K562 (cell line): ENCODE data around the gene TAF12. TPM values are rescaled to one million over a fixed set of nuclear protein-coding genes. Genes with fewer than 3 reads are reported as not detected.

ENCODE experiments used
- ATAC-seq: fragments of 200-7000 bp; cut with Tn5 transposase; 3 replicates; pipeline ENCODE4 v1.9.1; 2020; ENCODE audit warnings: moderate library complexity
- BruUV-seq: library from RNA; stranded (reverse); fragments of 400-500 nt; replicated peaks from 2 replicates; lab custom pipeline; 2021; lab: Mats Ljungman, UMichigan
- CTCF ChIA-PET: fragments of 300-600 bp; formaldehyde crosslinking; extraction: SDS; loops from one replicate; lab custom pipeline; 2021; ENCODE audit warnings: low intra/inter-chr PET ratio; lab: Yijun Ruan, JAX
- POLR2A ChIA-PET: fragments of 300-600, 350-650 bp; sonication (Branson Sonifier 250); formaldehyde crosslinking; extraction: SDS; loops from one replicate; lab custom pipeline; 2021; ENCODE audit warnings: antibody characterized with exemption, inconsistent platforms; lab: Yijun Ruan, JAX
- DNase-seq, 4 experiments: peaks; one replicate each; pipeline versions ENCODE4 v3.0.0 to v3.0.0-alpha.2; 2011 to 2018; ENCODE audit warnings: low spot score in 3 of 4, mixed read lengths in 3 of 4; ENCODE audit errors: extremely low read depth in 1 of 4
- FAIRE-seq: peaks from 2 replicates; lab custom pipeline; 2011; peaks lifted over from hg19 to GRCh38; lab: Jason Lieb, UNC
- H2AFZ ChIP-seq: 2 replicates; pipeline ENCODE4 v1.6.0; 2011; ENCODE audit warnings: low read depth, low read length, control low read depth, inconsistent platforms
- H3K27ac ChIP-seq: fragments of 200-600 bp; 3 replicates; pipeline ENCODE4 v1.8.0; 2011; ENCODE audit warnings: low read depth, mild to moderate bottlenecking, control low read depth, inconsistent platforms, low read length, moderate library complexity, mixed read lengths; ENCODE audit errors: extremely low read depth
- H3K27me3 ChIP-seq, 2 experiments: fragments of 300-600 bp in 1 of 2; 2 replicates in 1 of 2; 3 replicates in 1 of 2; pipeline versions ENCODE4 v1.6.0 to v1.8.0; 2011; ENCODE audit warnings: inconsistent platforms in 2 of 2, low read length in 2 of 2, mild to moderate bottlenecking in 1 of 2, mixed read lengths in 1 of 2, moderate library complexity in 1 of 2; ENCODE audit not compliant: control insufficient read depth in 2 of 2, insufficient read depth in 2 of 2
- H3K36me3 ChIP-seq: fragments of 300-600 bp; 3 replicates; pipeline ENCODE4 v1.8.0; 2011; ENCODE audit warnings: mild to moderate bottlenecking, low read length, inconsistent platforms; ENCODE audit not compliant: control insufficient read depth, insufficient read depth
- H3K4me1 ChIP-seq, 2 experiments: fragments of 200-600 bp in 1 of 2; replicated peaks in 1 of 2; 2 replicates in 1 of 2; 3 replicates in 1 of 2; pipeline versions ENCODE4 v1.5.1 to v1.8.0; 2011; ENCODE audit warnings: inconsistent platforms in 2 of 2, low read length in 2 of 2, mild to moderate bottlenecking in 1 of 2, mixed read lengths in 1 of 2, moderate library complexity in 1 of 2; ENCODE audit not compliant: control insufficient read depth in 2 of 2, insufficient read depth in 2 of 2
- H3K4me2 ChIP-seq: 2 replicates; pipeline ENCODE4 v1.6.1; 2011; ENCODE audit warnings: low read length, control low read depth, inconsistent platforms, mixed read lengths; ENCODE audit not compliant: insufficient read depth
- H3K4me3 ChIP-seq: fragments of 200-600 bp; sonication (generic), shearing (Covaris generic); 2 replicates; pipeline ENCODE4 v1.5.1; 2016; ENCODE audit warnings: control low read depth, inconsistent platforms
- H3K79me2 ChIP-seq: fragments of 200-600 bp; 3 replicates; pipeline ENCODE4 v1.8.0; 2011; ENCODE audit warnings: low read length, inconsistent platforms; ENCODE audit not compliant: control insufficient read depth, insufficient read depth
- H3K9ac ChIP-seq, 2 experiments: 2 replicates each; pipeline versions ENCODE4 v1.6.0 to v1.6.1; 2011; ENCODE audit warnings: low read depth in 2 of 2, low read length in 2 of 2, control low read depth in 1 of 2, inconsistent platforms in 1 of 2, mild to moderate bottlenecking in 1 of 2, mixed read lengths in 1 of 2; ENCODE audit not compliant: insufficient read depth in 1 of 2
- H3K9me1 ChIP-seq: one replicate; pipeline ENCODE4 v1.6.0; 2011; ENCODE audit warnings: inconsistent platforms, mild to moderate bottlenecking, low read length, moderate library complexity; ENCODE audit not compliant: control insufficient read depth, insufficient read depth
- H3K9me3 ChIP-seq: replicated peaks from 2 replicates; pipeline ENCODE4 v1.5.1; 2011; ENCODE audit warnings: low read depth, low read length, inconsistent platforms; ENCODE audit not compliant: control insufficient read depth, insufficient read depth
- H4K20me1 ChIP-seq: replicated peaks from 2 replicates; pipeline ENCODE4 v1.6.1; 2011; ENCODE audit warnings: low read length, inconsistent platforms, mixed read lengths; ENCODE audit not compliant: control insufficient read depth, insufficient read depth
- BRD9 ChIP-seq: fragments of 450-650 bp; IDR thresholded peaks from 2 replicates; pipeline ENCODE4 v1.6.1; 2018; ENCODE audit warnings: low read depth; ENCODE audit not compliant: partially characterized antibody
- CBX8 ChIP-seq: fragments of 200-600 bp; sonication (generic); IDR thresholded peaks from 2 replicates; pipeline ENCODE4 v1.6.1; 2012; ENCODE audit warnings: borderline replicate concordance, mixed run types, low read depth, mild to moderate bottlenecking, moderate library complexity, mixed read lengths, low read length, control low read depth, inconsistent platforms; ENCODE audit not compliant: poor library complexity, severe bottlenecking; ENCODE audit errors: extremely low read depth
- HCFC1 ChIP-seq: IDR thresholded peaks from 2 replicates; pipeline ENCODE4 v1.6.1; 2012; ENCODE audit warnings: low read depth, low read length, improper control_type of control experiment
- HDAC6 ChIP-seq: IDR thresholded peaks from 2 replicates; pipeline ENCODE4 v1.6.1; 2012; ENCODE audit warnings: low read depth, mild to moderate bottlenecking, control low read depth, inconsistent platforms, low read length, moderate library complexity
- KLF13 ChIP-seq: fragments of 450-650 bp; IDR thresholded peaks from 2 replicates; pipeline ENCODE4 v1.6.1; 2016; ENCODE audit warnings: missing genetic modification characterization, low read depth, mild to moderate bottlenecking, missing compliant biosample characterization, moderate library complexity, borderline replicate concordance
- MAZ ChIP-seq, 2 experiments: fragments of 450-650 bp in 1 of 2; sonication (generic) in 1 of 2; formaldehyde crosslinking; IDR thresholded peaks in 1 of 2; conservative IDR thresholded peaks in 1 of 2; 2 replicates each; pipeline versions ENCODE4 v1.4.0 to v1.5.0; 2020; ENCODE audit warnings: mild to moderate bottlenecking in 1 of 2, missing genetic modification reagents in 1 of 2
- POLR2G ChIP-seq: fragments of 200-400 bp; formaldehyde crosslinking; IDR thresholded peaks from 2 replicates; pipeline ENCODE4 v1.6.1; 2017; ENCODE audit warnings: low read depth, mild to moderate bottlenecking, antibody characterized with exemption, low read length, moderate library complexity
- SMAD4 ChIP-seq: fragments of 250-450 bp; sonication (Bioruptor Pico); conservative IDR thresholded peaks from 2 replicates; pipeline ENCODE4 v1.8.0; 2021; ENCODE audit warnings: inconsistent platforms, mild to moderate bottlenecking, moderate library complexity
- SMARCA5 ChIP-seq: fragments of 450-650 bp; IDR thresholded peaks from 2 replicates; pipeline ENCODE4 v1.6.1; 2016
- ZNF165 ChIP-seq: fragments of 250-450 bp; sonication (Bioruptor Pico); IDR thresholded peaks from 2 replicates; pipeline ENCODE4 v1.4.0; 2020; ENCODE audit warnings: borderline replicate concordance
- ZNF436 ChIP-seq: fragments of 250-450, 450-650 bp; sonication (Bioruptor Pico); formaldehyde crosslinking; IDR thresholded peaks from 2 replicates; pipeline ENCODE4 v1.7.0; 2020; ENCODE audit warnings: mild to moderate bottlenecking
- WGBS: fragments of 100-300 bp; shearing (Covaris generic); methylation state at CpG from one replicate; pipeline ENCODE4 v1.1.6; 2016; ENCODE audit warnings: low coverage, mixed read lengths; ENCODE audit not compliant: insufficient coverage; ENCODE audit errors: missing lambda C conversion rate; 5-methylcytosine and 5-hydroxymethylcytosine counted together
- in situ Hi-C: fragments of 300-500 bp; cut with MboI; formaldehyde crosslinking; loops from 4 replicates; pipeline ENCODE4 v1.15.0; 2018; ENCODE audit warnings: inconsistent platforms, mixed read lengths
- intact Hi-C: fragments of 100-400 bp; cut with micrococcal nuclease; formaldehyde crosslinking; loops from 2 replicates; pipeline ENCODE4 v1.14.2; 2022
- polyA plus RNA-seq, 8 experiments: library from polyadenylated mRNA; depleted of rRNA in 4 of 8; stranded (reverse) in 5 of 8; unstranded in 3 of 8; fragments of >200 nt; fragmentation: Nextera tagmentation in 2 of 8; fragmentation: Illumina TruSeq in 1 of 8; extraction: Ambion mirVana in 2 of 8; extraction: Trizol in 1 of 8; gene quantifications; 2 replicates each; pipeline versions ENCODE4 v1.2.1 to v1.2.3, GENCODE V29; 2011 to 2014; ENCODE audit warnings: inconsistent platforms in 1 of 8, missing spikeins in 1 of 8
- total RNA-seq, 7 experiments: library from RNA; depleted of rRNA in 6 of 7; stranded (reverse); fragments of >200 nt in 6 of 7; fragmentation: Illumina TruSeq in 2 of 7; extraction: Trizol in 2 of 7; gene quantifications; 2 replicates each; pipeline versions ENCODE4 v1.2.1 to v1.2.3, GENCODE V29; 2011 to 2021; ENCODE audit warnings: low replicate concordance in 1 of 7
- TF ChIP-seq, protein P1 (sequence below): fragments of 250-450 bp; sonication (Bioruptor Pico); IDR thresholded peaks from 2 replicates; pipeline ENCODE4 v1.8.0; 2021; ENCODE audit warnings: moderate library complexity, mild to moderate bottlenecking, inconsistent platforms

The TAF12 gene
- total and polyA plus RNA-seq, 9 of the 15 experiments (the other 6 are each of a cell fraction or from before 2014, with no cell fraction given): 31.6 to 89.0 (median 50.5) TPM

DNA sequence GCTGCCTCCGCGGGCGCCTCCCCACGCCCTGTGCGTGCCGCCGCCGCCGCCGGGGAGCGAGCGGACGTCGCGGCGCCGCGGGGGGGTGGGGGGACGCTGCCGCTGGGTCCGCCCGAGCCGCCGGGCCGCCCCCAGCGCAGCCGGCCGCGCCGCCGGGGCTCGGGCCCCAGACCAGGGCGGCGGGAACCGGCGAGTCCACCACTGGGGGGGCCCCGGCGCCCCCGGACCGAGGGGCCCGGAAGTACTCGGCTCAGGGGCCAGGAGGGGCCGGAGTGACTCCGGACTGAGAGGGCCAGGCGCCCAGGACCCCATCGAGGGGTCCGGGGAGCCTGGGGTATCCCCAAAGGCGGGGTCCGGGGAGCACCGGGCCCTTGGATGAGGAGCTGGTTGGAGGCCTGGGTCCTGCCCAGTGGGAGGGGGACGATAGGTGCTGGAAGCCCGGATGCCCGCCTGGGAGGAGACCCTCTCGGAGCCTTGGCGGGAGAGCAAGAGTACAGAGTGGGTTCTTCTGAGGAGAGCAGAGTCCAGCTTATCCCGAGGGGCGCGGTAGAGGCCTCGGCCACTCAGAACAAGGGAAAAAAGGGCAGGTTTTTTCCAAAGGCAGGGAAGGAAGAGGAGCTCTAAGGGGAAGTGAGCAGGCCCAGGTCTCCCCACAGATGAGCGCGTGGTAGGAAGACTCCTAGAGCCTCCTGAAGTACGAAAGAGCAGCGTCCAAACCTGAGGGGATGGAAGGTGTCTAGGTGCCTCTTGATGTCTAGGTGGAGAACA, 26.3 kb upstream of the TAF12 start:
- under 1% methylated on average over 51 of the region's 63 CpGs for WGBS
- DNase-seq (peak in 2 of 4 experiments; percentile 40 to 57), ATAC-seq (peak; percentile 70), FAIRE-seq (no peak)
- ChIA-PET CTCF (no interaction called here), POLR2A (interaction anchor here (0.6 to 13.8 kb wide), 22 partner anchors 10 to 771 kb away, joined by 3 to 240 read pairs (median 4); partner anchors contain the start of genes RNU11, TAF12 and YTHDF2)
- Histone ChIP-seq H3K9me3 (no peaks in the 10 kb centered on the region), H3K27ac (peak overlapping the region; percentile 95), H3K79me2 (peaks cover 34% of the 10 kb centered on the region), H3K36me3 (no peaks in the 10 kb centered on the region), H3K4me1 (peaks cover 3 to 24% of the 10 kb centered on the region in 2 experiments; a peak in 4 of 5 replicates), H3K9ac (peak overlapping the region; percentile 95 to 100), H2AFZ (peak overlapping the region; percentile 66), H3K27me3 (no peaks in the 10 kb centered on the region), H4K20me1 (no peaks in the 10 kb centered on the region), H3K4me3 (peak overlapping the region; percentile 98), H3K9me1 (no peaks in the 10 kb centered on the region), H3K4me2 (peak overlapping the region; percentile 89)
- BruUV-seq: TSS peak; percentile 86
- intact Hi-C loops: loop anchor here (1.0 to 2.0 kb wide), 2 partner anchors 20 to 67 kb away; partner anchors contain the start of genes RNU11 and YTHDF2
- in situ Hi-C loops: no loop called here
- no peak for TF ChIP-seq ZNF436 (CRISPR knock-in tag)
- TF ChIP-seq SMARCA5: no peak
- TF ChIP-seq, protein P1, sequence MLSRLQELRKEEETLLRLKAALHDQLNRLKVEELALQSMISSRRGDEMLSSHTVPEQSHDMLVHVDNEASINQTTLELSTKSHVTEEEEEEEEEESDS (CRISPR knock-in tag): no peak
- TF ChIP-seq KLF13 (tag): no peak
- TF ChIP-seq BRD9: peak; percentile 35
- TF ChIP-seq HCFC1: no peak
- no peak; a peak in 2 of 4 replicates for TF ChIP-seq MAZ (CRISPR knock-in tag; conservative IDR thresholded peaks at IDR 0.05 in 1 of 2, IDR thresholded peaks at IDR 0.05 in 1 of 2)
- peak; percentile 55 for TF ChIP-seq SMAD4 (CRISPR knock-in tag)
- TF ChIP-seq ZNF165 (CRISPR knock-in tag): no peak
- TF ChIP-seq POLR2G: peak; percentile 86
- TF ChIP-seq CBX8: no peak
- TF ChIP-seq HDAC6: no peak
